Trophoblast cell (in vitro differentiated cells and primary cell): ENCODE measurements around the gene CFAP99. TPM values are rescaled to one million over a fixed set of nuclear protein-coding genes. Genes with fewer than 3 reads are reported as not detected.
A peak's percentile ranks its signal among the peaks of the same experiment; 100 is the strongest.

Experiments
- DNase-seq, 2 donors: peaks; one replicate each; pipeline ENCODE4 v3.0.0-alpha.2; 2016
- H2AFZ ChIP-seq: 2 replicates; pipeline ENCODE4 v1.6.1; 2013; ENCODE audit warnings: low read length, moderate library complexity, mild to moderate bottlenecking; ENCODE audit not compliant: insufficient read depth, poor library complexity
- H2AK5ac ChIP-seq: 2 replicates; pipeline ENCODE4 v1.6.1; 2013; ENCODE audit warnings: mild to moderate bottlenecking, low read length
- H2BK120ac ChIP-seq: 2 replicates; pipeline ENCODE4 v1.6.1; 2013; ENCODE audit warnings: low read length, mild to moderate bottlenecking, moderate library complexity; ENCODE audit not compliant: insufficient read depth, poor library complexity
- H2BK12ac ChIP-seq: 2 replicates; pipeline ENCODE4 v1.6.1; 2013; ENCODE audit warnings: mild to moderate bottlenecking, low read length, moderate library complexity
- H2BK5ac ChIP-seq: 2 replicates; pipeline ENCODE4 v1.6.1; 2013; ENCODE audit warnings: low read length, low read depth, moderate library complexity, mild to moderate bottlenecking; ENCODE audit not compliant: poor library complexity
- H3K14ac ChIP-seq: 2 replicates; pipeline ENCODE4 v1.6.1; 2013; ENCODE audit warnings: mild to moderate bottlenecking, low read length
- H3K18ac ChIP-seq: 2 replicates; pipeline ENCODE4 v1.6.1; 2013; ENCODE audit warnings: mild to moderate bottlenecking, low read length
- H3K23ac ChIP-seq: 2 replicates; pipeline ENCODE4 v1.6.1; 2013; ENCODE audit warnings: low read length
- H3K27ac ChIP-seq: 2 replicates; pipeline ENCODE4 v1.5.1; 2013; ENCODE audit warnings: low read depth, mild to moderate bottlenecking, inconsistent platforms, low read length, moderate library complexity
- H3K27me3 ChIP-seq: 2 replicates; pipeline ENCODE4 v1.6.1; 2013; ENCODE audit warnings: inconsistent platforms, mild to moderate bottlenecking, low read length, moderate library complexity; ENCODE audit not compliant: insufficient read depth
- H3K36me3 ChIP-seq, 2 experiments: 1 replicate in 1 of 2; 2 replicates in 1 of 2; pipeline ENCODE4 v1.6.1; 2013; ENCODE audit warnings: low read length in 2 of 2, mild to moderate bottlenecking in 2 of 2, moderate library complexity in 1 of 2; ENCODE audit not compliant: insufficient read depth in 2 of 2, control insufficient read depth in 1 of 2
- H3K4ac ChIP-seq: 2 replicates; pipeline ENCODE4 v1.6.1; 2013; ENCODE audit warnings: low read depth, mild to moderate bottlenecking, low read length, moderate library complexity
- H3K4me1 ChIP-seq, 2 experiments: 1 replicate in 1 of 2; 2 replicates in 1 of 2; pipeline ENCODE4 v1.6.1; 2013; ENCODE audit warnings: low read length in 2 of 2, mild to moderate bottlenecking in 2 of 2, moderate library complexity in 1 of 2; ENCODE audit not compliant: insufficient read depth in 2 of 2, control insufficient read depth in 1 of 2
- H3K4me2 ChIP-seq: 2 replicates; pipeline ENCODE4 v1.6.1; 2013; ENCODE audit warnings: inconsistent platforms, mild to moderate bottlenecking, low read length, moderate library complexity
- H3K4me3 ChIP-seq: 2 replicates; pipeline ENCODE4 v1.5.1; 2013; ENCODE audit warnings: mild to moderate bottlenecking, low read depth, low read length, inconsistent platforms
- H3K79me1 ChIP-seq: one replicate; pipeline ENCODE4 v1.6.1; 2013; ENCODE audit warnings: low read length
- H3K79me2 ChIP-seq: 2 replicates; pipeline ENCODE4 v1.6.1; 2013; ENCODE audit warnings: low read length, mild to moderate bottlenecking; ENCODE audit not compliant: control insufficient read depth, insufficient read depth, poor library complexity
- H3K9ac ChIP-seq: 2 replicates; pipeline ENCODE4 v1.6.1; 2013; ENCODE audit warnings: mild to moderate bottlenecking, low read length
- H3K9me3 ChIP-seq: 2 replicates; pipeline ENCODE4 v1.6.1; 2013; ENCODE audit warnings: low read depth, mild to moderate bottlenecking, control low read depth, inconsistent platforms, low read length; ENCODE audit not compliant: insufficient read depth
- H4K12ac ChIP-seq: 2 replicates; pipeline ENCODE4 v1.6.1; 2013; ENCODE audit warnings: low read depth, mild to moderate bottlenecking, low read length, moderate library complexity
- H4K8ac ChIP-seq: 2 replicates; pipeline ENCODE4 v1.6.1; 2013; ENCODE audit warnings: low read depth, mild to moderate bottlenecking, low read length, moderate library complexity
- H4K91ac ChIP-seq: one replicate; pipeline ENCODE4 v1.6.1; 2013; ENCODE audit warnings: low read depth, mild to moderate bottlenecking, low read length, moderate library complexity
- WGBS: extraction: QIAGEN DNeasy Blood & Tissue Kit; methylation state at CpG from one replicate; pipeline ENCODE4 v1.1.7; 2013; ENCODE audit warnings: missing lambda C conversion rate; ENCODE audit not compliant: insufficient read length, insufficient coverage; ENCODE audit errors: extremely low coverage; 5-methylcytosine and 5-hydroxymethylcytosine counted together
- polyA plus RNA-seq: library from polyadenylated mRNA; stranded (reverse); fragments of 200-250 nt; gene quantifications from 2 replicates; pipeline ENCODE4 v1.2.3, GENCODE V29; 2013

Gene CFAP99
- polyA plus RNA-seq = not detected in 2 replicates

- H3K27me3 ChIP-seq = peaks cover 46% of the 10 kb centered on the region
- no peak within 1 kb of the TSS for H3K4ac ChIP-seq
- H3K14ac ChIP-seq = no peak within 1 kb of the TSS
- H2BK12ac ChIP-seq = no peak within 1 kb of the TSS
- peaks cover 5 to 11% of the 10 kb centered on the region in 2 experiments for H3K4me1 ChIP-seq
- peak; percentile 97 to 98 for DNase-seq
- H4K91ac ChIP-seq = no peak within 1 kb of the TSS
- peak within 1 kb of the TSS; percentile 70 for H3K4me3 ChIP-seq
- no peak within 1 kb of the TSS for H3K27ac ChIP-seq
- H3K9ac ChIP-seq = no peak within 1 kb of the TSS
- H2AK5ac ChIP-seq = no peak within 1 kb of the TSS
- no peak within 1 kb of the TSS for H2BK5ac ChIP-seq
- H3K18ac ChIP-seq = no peak within 1 kb of the TSS
- H3K79me1 ChIP-seq = no peaks in the 10 kb centered on the region
- H3K9me3 ChIP-seq = peaks cover 6% of the 10 kb centered on the region
- peak within 1 kb of the TSS; percentile 74 for H3K4me2 ChIP-seq
- H4K8ac ChIP-seq = no peak within 1 kb of the TSS
- H3K23ac ChIP-seq = no peak within 1 kb of the TSS
- no CpG with 5 or more reads among the region's 94 CpGs for WGBS
- H2AFZ ChIP-seq = peak within 1 kb of the TSS; percentile 45
- no peak within 1 kb of the TSS for H4K12ac ChIP-seq
- no peaks in the 10 kb centered on the region for H3K36me3 ChIP-seq
- H2BK120ac ChIP-seq = no peak within 1 kb of the TSS
- H3K79me2 ChIP-seq = no peaks in the 10 kb centered on the region
Measured at GRCh38 chr4:2418650-2419571, at the start of gene CFAP99. TSS of gene CFAP99 (plus strand) at chr4:2418955.

- Histone ChIP-seq H3K79me1 (no peaks in the 10 kb centered on the region), H2AK5ac (no peak overlapping the region), H3K4me3 (no peak overlapping the region), H2AFZ (no peak overlapping the region), H3K9me3 (peaks cover 21% of the 10 kb centered on the region), H2BK5ac (no peak overlapping the region), H4K91ac (no peak overlapping the region), H3K36me3 (no peaks in the 10 kb centered on the region), H4K12ac (no peak overlapping the region), H3K79me2 (no peaks in the 10 kb centered on the region), H3K4me1 (no peaks in the 10 kb centered on the region), H2BK120ac (no peak overlapping the region), H3K4ac (no peak overlapping the region), H3K27me3 (no peaks in the 10 kb centered on the region), H3K9ac (no peak overlapping the region), H3K23ac (no peak overlapping the region), H2BK12ac (no peak overlapping the region), H4K8ac (no peak overlapping the region), H3K14ac (no peak overlapping the region), H3K18ac (no peak overlapping the region), H3K4me2 (no peak overlapping the region), H3K27ac (no peak overlapping the region)
- WGBS = no CpG with 5 or more reads among the region's 26 CpGs
- no peak for DNase-seq
Measured at GRCh38 chr4:2370597-2371320, 48.0 kb upstream of the CFAP99 start.

GRCh38 chr4:2371765-2372487 lies 46.8 kb upstream of the CFAP99 start:
- WGBS = no CpG with 5 or more reads among the region's 27 CpGs

GRCh38 chr4:2372488-2373030 lies 46.2 kb upstream of the CFAP99 start:
- Histone ChIP-seq H3K27me3 (no peaks in the 10 kb centered on the region), H3K79me1 (no peaks in the 10 kb centered on the region), H3K27ac (no peak overlapping the region), H3K4me2 (no peak overlapping the region), H3K9ac (no peak overlapping the region), H3K18ac (no peak overlapping the region), H2AFZ (no peak overlapping the region), H3K4ac (no peak overlapping the region), H4K8ac (no peak overlapping the region), H3K36me3 (no peaks in the 10 kb centered on the region), H2BK5ac (no peak overlapping the region), H2BK120ac (no peak overlapping the region), H3K79me2 (no peaks in the 10 kb centered on the region), H3K4me1 (no peaks in the 10 kb centered on the region), H4K91ac (no peak overlapping the region), H2BK12ac (no peak overlapping the region), H3K14ac (no peak overlapping the region), H4K12ac (no peak overlapping the region), H3K4me3 (no peak overlapping the region), H3K23ac (no peak overlapping the region), H2AK5ac (no peak overlapping the region), H3K9me3 (peaks cover 21% of the 10 kb centered on the region)
- DNase-seq = no peak
- WGBS = no CpG with 5 or more reads among the region's 14 CpGs

More at GRCh38 chr4:2371765-2372487, 46.8 kb upstream of the CFAP99 start:
- Histone ChIP-seq H3K9ac (no peak overlapping the region), H3K18ac (no peak overlapping the region), H3K27me3 (no peaks in the 10 kb centered on the region), H3K4ac (no peak overlapping the region), H2BK120ac (no peak overlapping the region), H3K9me3 (peaks cover 21% of the 10 kb centered on the region), H3K79me2 (no peaks in the 10 kb centered on the region), H3K27ac (no peak overlapping the region), H4K12ac (no peak overlapping the region), H3K23ac (no peak overlapping the region), H3K79me1 (no peaks in the 10 kb centered on the region), H4K8ac (no peak overlapping the region), H2BK5ac (no peak overlapping the region), H3K4me1 (no peaks in the 10 kb centered on the region), H2AFZ (no peak overlapping the region), H3K4me2 (no peak overlapping the region), H3K36me3 (no peaks in the 10 kb centered on the region), H4K91ac (no peak overlapping the region), H3K4me3 (no peak overlapping the region), H2AK5ac (no peak overlapping the region), H2BK12ac (no peak overlapping the region), H3K14ac (no peak overlapping the region)
- no peak for DNase-seq
